Measurements from ENCODE around the gene SLC25A29.

DNA sequence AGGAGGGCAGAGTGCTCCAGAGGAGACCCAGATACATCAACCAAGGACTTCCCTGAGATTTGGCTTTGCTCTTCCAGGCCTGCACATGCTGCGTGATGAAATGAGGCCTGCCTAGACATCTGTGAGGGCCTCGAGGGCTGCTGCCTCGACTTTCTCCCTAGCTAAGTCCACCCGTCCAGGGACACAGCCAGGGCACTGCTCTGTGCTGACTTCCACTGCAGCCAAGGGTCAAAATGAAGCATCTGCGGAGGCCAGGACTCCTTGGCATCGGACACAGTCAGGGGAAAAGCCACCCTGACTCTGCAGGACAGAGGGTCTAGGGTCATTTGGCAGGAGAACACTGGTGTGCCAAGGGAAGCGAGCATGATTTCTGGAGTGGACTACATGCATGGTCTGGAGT is 27.6 kb upstream of the SLC25A29 start:
- TF ChIP-seq, protein P1, sequence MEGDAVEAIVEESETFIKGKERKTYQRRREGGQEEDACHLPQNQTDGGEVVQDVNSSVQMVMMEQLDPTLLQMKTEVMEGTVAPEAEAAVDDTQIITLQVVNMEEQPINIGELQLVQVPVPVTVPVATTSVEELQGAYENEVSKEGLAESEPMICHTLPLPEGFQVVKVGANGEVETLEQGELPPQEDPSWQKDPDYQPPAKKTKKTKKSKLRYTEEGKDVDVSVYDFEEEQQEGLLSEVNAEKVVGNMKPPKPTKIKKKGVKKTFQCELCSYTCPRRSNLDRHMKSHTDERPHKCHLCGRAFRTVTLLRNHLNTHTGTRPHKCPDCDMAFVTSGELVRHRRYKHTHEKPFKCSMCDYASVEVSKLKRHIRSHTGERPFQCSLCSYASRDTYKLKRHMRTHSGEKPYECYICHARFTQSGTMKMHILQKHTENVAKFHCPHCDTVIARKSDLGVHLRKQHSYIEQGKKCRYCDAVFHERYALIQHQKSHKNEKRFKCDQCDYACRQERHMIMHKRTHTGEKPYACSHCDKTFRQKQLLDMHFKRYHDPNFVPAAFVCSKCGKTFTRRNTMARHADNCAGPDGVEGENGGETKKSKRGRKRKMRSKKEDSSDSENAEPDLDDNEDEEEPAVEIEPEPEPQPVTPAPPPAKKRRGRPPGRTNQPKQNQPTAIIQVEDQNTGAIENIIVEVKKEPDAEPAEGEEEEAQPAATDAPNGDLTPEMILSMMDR (conservative IDR thresholded peaks at IDR 0.05; ENCODE audit: low read length), result no peak
- TF ChIP-seq EZH2phosphoT487 (IDR thresholded peaks at IDR 0.05; ENCODE audit: borderline replicate concordance), result no peak

All from Loucy (cell line).